Heart right ventricle (tissue), 16 donors: ENCODE measurements around the gene SLC4A5. TPM values are rescaled to one million over a fixed set of nuclear protein-coding genes. Genes with fewer than 3 reads are reported as not detected.

Experiments used
- ATAC-seq, 8 donors: fragments of 200-7000 bp; cut with Tn5 transposase; one replicate each; pipeline ENCODE4 v1.9.1; 2020; ENCODE audit warnings: mild to moderate bottlenecking in 8 of 8, moderate library complexity in 8 of 8, moderate number of reproducible peaks in 1 of 8
- DNase-seq, 2 donors: peaks; one replicate each; pipeline ENCODE4 v3.0.0-alpha.2; 2020
- H3K27ac ChIP-seq, 10 donors: fragments of 200-600 bp; sonication (generic) in 2 of 10; one replicate each; pipeline versions ENCODE4 v1.5.0 to v1.8.0; 2020 to 2022; ENCODE audit warnings: mild to moderate bottlenecking in 3 of 10
- H3K27me3 ChIP-seq, 7 donors: fragments of 200-600 bp; one replicate each; pipeline ENCODE4 v1.8.0; 2021 to 2022; ENCODE audit warnings: mild to moderate bottlenecking in 2 of 7
- H3K36me3 ChIP-seq, 9 donors: fragments of 200-600 bp; sonication (generic) in 1 of 9; one replicate each; pipeline versions ENCODE4 v1.5.0 to v1.8.0; 2020 to 2022; ENCODE audit warnings: mild to moderate bottlenecking in 2 of 9
- H3K4me1 ChIP-seq, 9 donors: fragments of 200-600 bp; sonication (generic) in 1 of 9; one replicate each; pipeline versions ENCODE4 v1.5.0 to v1.8.0; 2020 to 2022; ENCODE audit warnings: mild to moderate bottlenecking in 4 of 9
- H3K4me3 ChIP-seq, 10 donors: fragments of 200-600 bp; sonication (generic) in 2 of 10; one replicate each; pipeline versions ENCODE4 v1.5.0 to v1.8.0; 2020 to 2022; ENCODE audit warnings: mild to moderate bottlenecking in 7 of 10, moderate library complexity in 2 of 10
- H3K9me3 ChIP-seq, 11 donors: fragments of 200-600 bp in 10 of 11; sonication (generic) in 2 of 11; one replicate each; pipeline versions ENCODE4 v1.5.0 to v1.8.0; 2013 to 2022; ENCODE audit warnings: mild to moderate bottlenecking in 2 of 11, control low read depth in 1 of 11, moderate library complexity in 1 of 11
- WGBS, 2 donors: extraction: QIAGEN DNeasy Blood & Tissue Kit; methylation state at CpG; one replicate each; pipeline ENCODE4 v1.1.7; 2013; ENCODE audit warnings: inconsistent platforms in 1 of 2; 5-methylcytosine and 5-hydroxymethylcytosine counted together
- intact Hi-C, 10 donors: fragments of 100-400 bp; cut with DNase I; formaldehyde crosslinking; loops; one replicate each; pipeline versions ENCODE4 v1.11.1 to v1.14.2; 2022
- polyA plus RNA-seq, 2 donors: library from polyadenylated mRNA; stranded (reverse); fragments of 200-250 nt; gene quantifications; one replicate each; pipeline ENCODE4 v1.2.3, GENCODE V29; 2013
- total RNA-seq, 10 donors: library from RNA; stranded (reverse); fragmentation: NEBNext Ultra II Directional in 3 of 10; extraction: Animal tissue kit (Norgen Biotek cat#: 25700) in 3 of 10; gene quantifications; one replicate each; pipeline versions ENCODE4 v1.2.1 to v1.2.4, GENCODE V29; 2021 to 2023
- TF ChIP-seq, protein P1 (sequence below), 9 donors: fragments of 200-600 bp; sonication (generic) in 2 of 9; IDR thresholded peaks; one replicate each; pipeline versions ENCODE4 v1.5.0 to v1.8.0; 2021 to 2022; ENCODE audit warnings: antibody characterized with exemption in 9 of 9, mild to moderate bottlenecking in 5 of 9, moderate library complexity in 1 of 9
- donor health status: Arrhythmogenic right ventricular cardiomyopathy.
- donor health status: ischemic (EF 13 %, LVEDD 7.1; RV severe dilation, severe dysfunction).
- donor health status: healthy with polysubstance abuse.
- donor health status: DM: no; HTN: yes; CAD: no.
- donor health status: DM: no; HTN: no; CAD: no.
- donor health status: ischemic (EF 25% LVEDD 6.9; RV normal size, moderate dysfunction).
- donor health status: ischemic (EF 25% LVEDD 5.7; RV mildly dilated, moderate dysfunction).
- donor health status: healthy.
- donor health status: DM: yes; HTN: yes; CAD: no.
- donor health status: Ischemic cardiomyopathy.
- donor health status: ischemic (EF 35%, LVEDD 5.7; RV mildly dilated, moderate dysfunction).
- donor health status: nonischemic (EF 11% LVEDD 7.7; RV severe dilation, severe dysfunction).
- donor health status: DM: yes; HTN: yes; CAD: no.
- donor health status: PGD.
- donor health status: ischemic (EF 29% LVEDD 5.4; RV normal size, mild dysfunction).
- donor health status: nonischemic (EF 23%, LVEDD 6.1; RV moderate dilation, normal function).

The SLC4A5 gene
- total and polyA plus RNA-seq, 12 donors, result 0.43 to 4.6 (median 1.9) TPM

GRCh38 chr2:74227646-74228045 is 115.6 kb downstream of the SLC4A5 start:
- DNase-seq, result no peak

GRCh38 chr2:74226648-74227213 is 116.5 kb downstream of the SLC4A5 start:
- no peaks in the 10 kb centered on the region for H3K27me3 ChIP-seq
- 38 to 65% methylated on average over 21 of the region's 21 CpGs for WGBS, 2 donors
- intact Hi-C loops, result no loop called here
- DNase-seq, result peak; percentile 54 to 57
- peak overlapping the region in 9 of 10 donors; percentile 44 to 87 (median 77) for H3K27ac ChIP-seq
- peaks cover 0 to 27% (median 9%) of the 10 kb centered on the region in 9 donors for H3K4me1 ChIP-seq
- TF ChIP-seq, protein P1, sequence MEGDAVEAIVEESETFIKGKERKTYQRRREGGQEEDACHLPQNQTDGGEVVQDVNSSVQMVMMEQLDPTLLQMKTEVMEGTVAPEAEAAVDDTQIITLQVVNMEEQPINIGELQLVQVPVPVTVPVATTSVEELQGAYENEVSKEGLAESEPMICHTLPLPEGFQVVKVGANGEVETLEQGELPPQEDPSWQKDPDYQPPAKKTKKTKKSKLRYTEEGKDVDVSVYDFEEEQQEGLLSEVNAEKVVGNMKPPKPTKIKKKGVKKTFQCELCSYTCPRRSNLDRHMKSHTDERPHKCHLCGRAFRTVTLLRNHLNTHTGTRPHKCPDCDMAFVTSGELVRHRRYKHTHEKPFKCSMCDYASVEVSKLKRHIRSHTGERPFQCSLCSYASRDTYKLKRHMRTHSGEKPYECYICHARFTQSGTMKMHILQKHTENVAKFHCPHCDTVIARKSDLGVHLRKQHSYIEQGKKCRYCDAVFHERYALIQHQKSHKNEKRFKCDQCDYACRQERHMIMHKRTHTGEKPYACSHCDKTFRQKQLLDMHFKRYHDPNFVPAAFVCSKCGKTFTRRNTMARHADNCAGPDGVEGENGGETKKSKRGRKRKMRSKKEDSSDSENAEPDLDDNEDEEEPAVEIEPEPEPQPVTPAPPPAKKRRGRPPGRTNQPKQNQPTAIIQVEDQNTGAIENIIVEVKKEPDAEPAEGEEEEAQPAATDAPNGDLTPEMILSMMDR (IDR thresholded peaks at IDR 0.05), result no peak
- peak overlapping the region in 8 of 10 donors; percentile 7 to 44 (median 34) for H3K4me3 ChIP-seq
- peak; percentile 75 to 89 (median 81) for ATAC-seq
- peaks cover 0 to 4% (median 0%) of the 10 kb centered on the region in 9 donors for H3K36me3 ChIP-seq
- no peaks in the 10 kb centered on the region for H3K9me3 ChIP-seq

More at GRCh38 chr2:74227646-74228045, 115.6 kb downstream of the SLC4A5 start:
- H3K36me3 ChIP-seq, result no peaks in the 10 kb centered on the region
- ATAC-seq, result peak in 4 of 8 donors; percentile 24 to 50 (median 29)
- WGBS, 2 donors, result 71 to 78% methylated on average over 5 of the region's 5 CpGs
- H3K27ac ChIP-seq, result peak overlapping the region in 7 of 10 donors; percentile 22 to 87 (median 77)
- H3K4me3 ChIP-seq, result peak overlapping the region in 6 of 10 donors; percentile 21 to 44 (median 35)
- no peaks in the 10 kb centered on the region for H3K27me3 ChIP-seq
- intact Hi-C loops, result no loop called here
- H3K9me3 ChIP-seq, result no peaks in the 10 kb centered on the region
- peaks cover 0 to 27% (median 9%) of the 10 kb centered on the region in 9 donors for H3K4me1 ChIP-seq
- TF ChIP-seq, protein P1 (IDR thresholded peaks at IDR 0.05), result peak in 3 of 9 donors; percentile 15 to 22 (median 18)

DNA sequence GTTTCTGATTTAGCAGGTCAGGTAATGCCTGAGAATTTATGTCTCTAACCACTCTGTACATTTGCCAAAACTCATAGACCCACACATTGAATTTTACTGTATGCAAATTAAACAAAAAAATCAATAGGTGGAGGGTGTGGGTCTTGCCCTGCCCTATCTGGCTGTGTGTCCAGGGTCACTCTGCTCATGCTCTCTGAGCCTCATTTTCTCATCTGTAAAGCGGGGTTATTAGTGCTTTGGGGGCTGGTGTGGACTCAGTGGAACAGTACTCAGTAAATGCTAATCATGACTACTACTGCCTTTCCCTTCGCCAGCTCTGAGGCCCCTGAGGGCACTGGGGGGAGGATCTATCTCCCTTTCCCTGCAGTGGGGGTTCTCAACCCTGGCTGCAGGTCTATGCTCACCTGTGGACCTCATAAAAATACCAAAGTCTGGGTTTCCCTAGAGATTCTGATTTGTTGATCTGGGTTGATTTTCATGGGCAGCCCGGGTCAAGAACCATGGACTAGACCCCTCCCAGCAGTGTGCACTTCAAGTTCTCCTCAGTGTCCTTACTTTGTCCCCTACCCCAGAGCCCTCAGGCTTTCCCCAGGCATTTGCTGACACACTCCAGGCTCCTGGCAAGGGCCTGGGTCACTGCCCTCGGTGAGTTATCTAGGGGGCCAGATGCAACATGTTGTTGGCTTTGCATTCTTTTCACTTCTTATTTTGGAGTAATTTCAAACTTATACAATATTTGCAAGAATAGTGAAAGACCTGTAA is 117.3 kb downstream of the SLC4A5 start:
- Histone ChIP-seq H3K27ac (peak overlapping the region in 9 of 10 donors; percentile 44 to 87 (median 74)), H3K36me3 (peaks cover 0 to 13% (median 0%) of the 10 kb centered on the region in 9 donors), H3K4me3 (peak overlapping the region in 1 of 10 donors; percentile 44), H3K4me1 (peaks cover 0 to 27% (median 9%) of the 10 kb centered on the region in 9 donors), H3K27me3 (no peaks in the 10 kb centered on the region), H3K9me3 (no peaks in the 10 kb centered on the region)
- intact Hi-C loops, result no loop called here
- TF ChIP-seq, protein P1 (IDR thresholded peaks at IDR 0.05), result no peak
- peak; percentile 28 to 33 for DNase-seq
- peak; percentile 26 to 71 (median 56) for ATAC-seq
- WGBS, 2 donors, result 49 to 56% methylated on average over 4 of the region's 4 CpGs

DNA sequence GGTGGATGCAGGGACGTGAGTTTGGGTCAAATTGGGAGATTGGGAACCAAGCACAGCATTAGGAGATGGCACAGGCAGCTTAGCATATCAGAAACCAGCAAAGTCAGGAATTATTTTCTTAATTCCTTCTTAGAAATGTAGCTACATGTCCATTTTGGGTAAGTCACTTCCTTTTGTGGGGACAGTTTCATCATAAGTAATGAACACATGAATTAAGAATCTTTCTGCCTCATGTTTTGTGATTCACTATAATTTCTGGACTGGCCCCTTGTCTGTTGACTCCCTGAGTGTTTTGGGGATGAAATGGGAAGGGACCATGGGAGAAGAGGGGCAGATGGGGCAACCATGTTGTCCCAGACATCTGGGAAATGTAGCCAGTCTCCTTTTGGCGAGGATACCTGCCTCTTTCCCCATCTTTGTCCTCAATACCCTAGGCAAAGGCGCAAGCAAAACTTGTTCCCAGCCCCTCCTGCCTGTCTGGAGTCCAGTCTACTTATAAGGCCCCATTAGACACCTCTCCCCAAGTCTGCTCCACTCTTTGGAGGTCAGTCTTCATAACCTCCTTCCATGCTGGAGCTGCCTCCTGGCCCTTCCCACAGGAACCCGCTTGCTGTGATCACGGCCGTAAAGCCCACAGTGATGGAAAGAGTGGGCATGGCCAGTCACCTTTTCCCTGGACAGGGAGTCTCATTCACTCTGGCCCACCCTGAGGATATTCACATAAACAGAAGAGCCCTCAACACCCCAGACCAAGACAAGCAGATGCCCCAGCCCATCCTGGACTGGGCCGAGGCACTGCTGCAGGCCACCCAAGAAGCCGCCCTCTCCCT is 119.1 kb downstream of the SLC4A5 start:
- Histone ChIP-seq H3K4me1 (peaks cover 0 to 27% (median 9%) of the 10 kb centered on the region in 9 donors), H3K36me3 (peaks cover 0 to 15% (median 0%) of the 10 kb centered on the region in 9 donors), H3K9me3 (no peaks in the 10 kb centered on the region), H3K27ac (peak overlapping the region in 2 of 10 donors; percentile 22 to 35), H3K27me3 (no peaks in the 10 kb centered on the region), H3K4me3 (no peak overlapping the region)
- intact Hi-C loops, result no loop called here
- 94% methylated on average over 8 of the region's 8 CpGs for WGBS, 2 donors
- DNase-seq, result no peak
- ATAC-seq, result no peak
- TF ChIP-seq, protein P1 (IDR thresholded peaks at IDR 0.05), result no peak
